Caco-2 (cell line): ENCODE measurements around the gene USP9X. TPM values are rescaled to one million over a fixed set of nuclear protein-coding genes. Genes with fewer than 3 reads are reported as not detected.

Experiments
- BruUV-seq: library from RNA; stranded (reverse); fragments of 400-500 nt; replicated peaks from 2 replicates; lab custom pipeline; 2021; lab: Mats Ljungman, UMichigan
- CTCF ChIA-PET: fragments of 300-600 bp; sonication (Branson Sonifier 250); formaldehyde crosslinking; loops from one replicate; lab custom pipeline; 2022; ENCODE audit warnings: antibody characterized with exemption; lab: Charles Lee
- POLR2A ChIA-PET: fragments of 300-600 bp; sonication (Branson Sonifier 250); formaldehyde crosslinking; loops from one replicate; lab custom pipeline; 2022; ENCODE audit warnings: antibody characterized with exemption; lab: Charles Lee
- DNase-seq, 2 experiments: peaks; one replicate each; pipeline versions ENCODE4 v3.0.0 to v3.0.0-alpha.2; 2020 to 2022
- H3K27me3 ChIP-seq: replicated peaks from 2 replicates; pipeline ENCODE4 v1.6.0; 2011; ENCODE audit warnings: low read length; ENCODE audit not compliant: control insufficient read depth, insufficient read depth
- H3K36me3 ChIP-seq: 2 replicates; pipeline ENCODE4 v1.5.1; 2011; ENCODE audit warnings: low read length; ENCODE audit not compliant: control insufficient read depth, insufficient read depth
- H3K4me1 ChIP-seq: fragments of 250-450 bp; sonication (Bioruptor Pico); 2 replicates; pipeline ENCODE4 v1.5.1; 2020; ENCODE audit warnings: mild to moderate bottlenecking
- H3K4me3 ChIP-seq: 2 replicates; pipeline ENCODE4 v1.5.1; 2011; ENCODE audit warnings: low read depth, mild to moderate bottlenecking, control low read depth, low read length
- H3K9me3 ChIP-seq: fragments of 250-450 bp; sonication (Bioruptor Pico); 2 replicates; pipeline ENCODE4 v1.5.1; 2020; ENCODE audit warnings: mild to moderate bottlenecking, moderate library complexity
- H3K27ac Mint-ChIP-seq: one replicate; pipeline ENCODE4 v1.8.0; 2022; ENCODE audit warnings: mixed read lengths; ENCODE audit not compliant: unreplicated experiment
- H3K27me3 Mint-ChIP-seq: one replicate; pipeline ENCODE4 v1.8.0; 2022; ENCODE audit warnings: mixed read lengths; ENCODE audit not compliant: insufficient read depth, unreplicated experiment
- H3K36me3 Mint-ChIP-seq: one replicate; pipeline ENCODE4 v1.8.0; 2022; ENCODE audit warnings: mild to moderate bottlenecking, mixed read lengths; ENCODE audit not compliant: insufficient read depth, unreplicated experiment
- H3K4me1 Mint-ChIP-seq: one replicate; pipeline ENCODE4 v1.8.0; 2022; ENCODE audit warnings: low read depth, mixed read lengths; ENCODE audit not compliant: unreplicated experiment
- H3K4me3 Mint-ChIP-seq: one replicate; pipeline ENCODE4 v1.8.0; 2022; ENCODE audit warnings: mild to moderate bottlenecking, moderate library complexity, mixed read lengths; ENCODE audit not compliant: unreplicated experiment
- H3K9me3 Mint-ChIP-seq: one replicate; pipeline ENCODE4 v1.8.0; 2022; ENCODE audit warnings: mixed read lengths; ENCODE audit not compliant: unreplicated experiment
- CTCF ChIP-seq, 2 experiments: fragments of 200-600 bp in 1 of 2; IDR thresholded peaks; 1 replicate in 1 of 2; 2 replicates in 1 of 2; pipeline versions ENCODE4 v1.5.1 to v1.8.0; 2011 to 2022; ENCODE audit warnings: antibody characterized with exemption in 1 of 2, control low read depth in 1 of 2, inconsistent platforms in 1 of 2, low read depth in 1 of 2, low read length in 1 of 2, mild to moderate bottlenecking in 1 of 2, moderate library complexity in 1 of 2; ENCODE audit not compliant: insufficient read depth in 1 of 2, severe bottlenecking in 1 of 2, unreplicated experiment in 1 of 2
- intact Hi-C: fragments of 100-400 bp; cut with micrococcal nuclease; formaldehyde crosslinking; loops from one replicate; pipeline ENCODE4 v1.10.0; 2022; ENCODE audit not compliant: unreplicated experiment
- total RNA-seq: library from RNA; stranded (reverse); gene quantifications from 2 replicates; pipeline ENCODE4 v1.2.3, GENCODE V29; 2022

The USP9X gene
- total RNA-seq, 1 experiment from 2014 or later = 73.7 TPM

- Mint-ChIP-seq H3K9me3 (no peaks in the 10 kb centered on the region), H3K27ac (no peak overlapping the region), H3K36me3 (peaks cover 14% of the 10 kb centered on the region), H3K4me3 (no peak overlapping the region), H3K4me1 (peaks cover 36% of the 10 kb centered on the region), H3K27me3 (no peaks in the 10 kb centered on the region)
- Histone ChIP-seq H3K36me3 (no peaks in the 10 kb centered on the region), H3K27me3 (no peaks in the 10 kb centered on the region), H3K9me3 (no peaks in the 10 kb centered on the region), H3K4me3 (no peak overlapping the region), H3K4me1 (0 out of 2 replicates have a peak, but pooled peaks cover 4% of the 10 kb centered on the region)
- DNase-seq = no peak
- CTCF ChIA-PET = no interaction called here
- BruUV-seq = no TSS peak
- POLR2A ChIA-PET = no interaction called here
- TF ChIP-seq CTCF (IDR thresholded peaks at IDR 0.05; ENCODE audit: insufficient read depth in 1 of 2, low read depth in 1 of 2, low read length in 1 of 2, severe bottlenecking in 1 of 2, unreplicated experiment in 1 of 2) = no peak
- intact Hi-C loops = no loop called here
These were observed 22.8 kb downstream of the USP9X start for GRCh38 chrX:41108007-41108406.

- H3K27ac Mint-ChIP-seq = no peak overlapping the region
- H3K9me3 Mint-ChIP-seq = no peaks in the 10 kb centered on the region
- Histone ChIP-seq H3K9me3 (no peaks in the 10 kb centered on the region), H3K36me3 (no peaks in the 10 kb centered on the region), H3K4me1 (0 out of 2 replicates have a peak, but pooled peaks cover 4% of the 10 kb centered on the region), H3K4me3 (no peak overlapping the region), H3K27me3 (no peaks in the 10 kb centered on the region)
- peaks cover 14% of the 10 kb centered on the region for H3K36me3 Mint-ChIP-seq
- H3K4me1 Mint-ChIP-seq = peaks cover 36% of the 10 kb centered on the region
- no peak for DNase-seq
- intact Hi-C loops = no loop called here
- no TSS peak for BruUV-seq
- CTCF ChIA-PET = no interaction called here
- TF ChIP-seq CTCF (IDR thresholded peaks at IDR 0.05; ENCODE audit: insufficient read depth in 1 of 2, low read depth in 1 of 2, low read length in 1 of 2, severe bottlenecking in 1 of 2, unreplicated experiment in 1 of 2) = no peak
- H3K27me3 Mint-ChIP-seq = no peaks in the 10 kb centered on the region
- POLR2A ChIA-PET = interaction anchor here (1.1 kb wide), 1 partner anchor 18 kb away, joined by 3 read pairs; no protein-coding TSS in a partner anchor
- no peak overlapping the region for H3K4me3 Mint-ChIP-seq
These were observed 23.4 kb downstream of the USP9X start for GRCh38 chrX:41108463-41109205.

- Histone ChIP-seq H3K9me3 (no peaks in the 10 kb centered on the region), H3K4me1 (0 out of 2 replicates have a peak, but pooled peaks cover 4% of the 10 kb centered on the region), H3K4me3 (no peak overlapping the region), H3K36me3 (no peaks in the 10 kb centered on the region), H3K27me3 (no peaks in the 10 kb centered on the region)
- TF ChIP-seq CTCF (IDR thresholded peaks at IDR 0.05; ENCODE audit: insufficient read depth in 1 of 2, low read depth in 1 of 2, low read length in 1 of 2, severe bottlenecking in 1 of 2, unreplicated experiment in 1 of 2) = no peak
- intact Hi-C loops = no loop called here
- no TSS peak for BruUV-seq
- H3K27ac Mint-ChIP-seq = no peak overlapping the region
- no peaks in the 10 kb centered on the region for H3K27me3 Mint-ChIP-seq
- H3K9me3 Mint-ChIP-seq = no peaks in the 10 kb centered on the region
- H3K4me1 Mint-ChIP-seq = peaks cover 36% of the 10 kb centered on the region
- H3K36me3 Mint-ChIP-seq = peaks cover 14% of the 10 kb centered on the region
- CTCF ChIA-PET = interaction anchor here (0.7 kb wide), 1 partner anchor 44 kb away, joined by 6 read pairs; no protein-coding TSS in a partner anchor
- DNase-seq = no peak
- H3K4me3 Mint-ChIP-seq = no peak overlapping the region
- POLR2A ChIA-PET = interaction anchor here (0.6 kb wide), 1 partner anchor 43 kb away, joined by 4 read pairs; no protein-coding TSS in a partner anchor
These were observed 25.8 kb downstream of the USP9X start for GRCh38 chrX:41110801-41111625.
